Suprapubic skin (tissue), 3 donors: ENCODE results near the gene TMEM245.

ENCODE experiments used
- CTCF ChIP-seq, 2 donors: fragments of 200-600 bp in 1 of 2; fragments of 450-650 bp in 1 of 2; sonication (generic) in 1 of 2; IDR thresholded peaks; one replicate each; pipeline ENCODE4 v1.5.1; 2016 to 2019; ENCODE audit warnings: antibody characterized with exemption in 2 of 2, mild to moderate bottlenecking in 1 of 2, moderate library complexity in 1 of 2
- EP300 ChIP-seq: sonication (generic); formaldehyde crosslinking; IDR thresholded peaks from one replicate; pipeline ENCODE4 v1.6.1; 2017; ENCODE audit warnings: antibody characterized with exemption

- TF ChIP-seq CTCF (IDR thresholded peaks at IDR 0.05) (no peak), EP300 (no peak)
Observed at GRCh38 chr9:108978205-108978604, 141.5 kb downstream of the TMEM245 start.
